Stimulated activated CD4-positive, alpha-beta T cell treated with anti-CD3 and anti-CD28 coated beads, Interleukin-4, amount 100 ng/mL, for 48 hours (primary cell): ENCODE data around the gene NAPB.

ENCODE experiments used
- DNase-seq, 2 donors: peaks; one replicate each; pipeline ENCODE4 v3.0.0-alpha.2; 2020; ENCODE audit warnings: low read depth in 2 of 2

Gene NAPB

GRCh38 chr20:23406880-23407279 lies 14.4 kb downstream of the NAPB start:
- DNase-seq, result no peak

- no peak for DNase-seq
These were observed 17.1 kb downstream of the NAPB start for GRCh38 chr20:23404196-23404595.

- DNase-seq, result no peak
These were observed 17.5 kb downstream of the NAPB start for GRCh38 chr20:23403751-23404150.

GRCh38 chr20:23401051-23401450 lies 20.2 kb downstream of the NAPB start:
- DNase-seq, result no peak

- DNase-seq, result no peak
These were observed 21.6 kb downstream of the NAPB start for GRCh38 chr20:23399568-23400241.

GRCh38 chr20:23397961-23398360 lies 23.3 kb downstream of the NAPB start:
- no peak for DNase-seq

- DNase-seq, result no peak
These were observed 24.2 kb downstream of the NAPB start for GRCh38 chr20:23396950-23397627.

GRCh38 chr20:23393996-23394775 lies 27.1 kb downstream of the NAPB start:
- no peak for DNase-seq

GRCh38 chr20:23391707-23392310 lies 29.5 kb downstream of the NAPB start:
- no peak for DNase-seq

GRCh38 chr20:23390091-23390774 lies 31.1 kb downstream of the NAPB start:
- DNase-seq, result no peak

GRCh38 chr20:23387118-23387443 lies 34.2 kb downstream of the NAPB start:
- DNase-seq, result no peak

GRCh38 chr20:23386304-23387117 lies 34.8 kb downstream of the NAPB start:
- no peak for DNase-seq

GRCh38 chr20:23381876-23382275 lies 39.4 kb downstream of the NAPB start:
- DNase-seq, result no peak

GRCh38 chr20:23379772-23380171 lies 41.5 kb downstream of the NAPB start:
- no peak for DNase-seq

- DNase-seq, result no peak
These were observed 45.5 kb downstream of the NAPB start for GRCh38 chr20:23375827-23376226.

- no peak for DNase-seq
These were observed 46.8 kb downstream of the NAPB start for GRCh38 chr20:23374441-23374840.

- DNase-seq, result no peak
These were observed 49.8 kb downstream of the NAPB start for GRCh38 chr20:23371496-23371895.

GRCh38 chr20:23370873-23371272 lies 50.4 kb downstream of the NAPB start:
- no peak for DNase-seq

GRCh38 chr20:23370274-23370673 lies 51.0 kb downstream of the NAPB start:
- no peak for DNase-seq

GRCh38 chr20:23369072-23369823 lies 52.0 kb downstream of the NAPB start:
- DNase-seq, result no peak
